Gastrocnemius medialis (tissue), 4 donors: ENCODE data around the gene COL28A1.

Source experiments
- CTCF ChIP-seq, 5 experiments: fragments of 450-650 bp in 3 of 5; fragments of 200-600 bp in 2 of 5; sonication (generic) in 2 of 5; IDR thresholded peaks in 4 of 5; conservative IDR thresholded peaks in 1 of 5; 1 replicate in 4 of 5; 2 replicates in 1 of 5; pipeline ENCODE4 v1.5.1; 2016 to 2019; ENCODE audit warnings: antibody characterized with exemption in 5 of 5, mild to moderate bottlenecking in 3 of 5, moderate library complexity in 3 of 5
- POLR2A ChIP-seq, 2 donors: fragments of 450-650 bp; IDR thresholded peaks; one replicate each; pipeline ENCODE4 v1.6.1; 2017; ENCODE audit warnings: antibody characterized with exemption in 2 of 2, mild to moderate bottlenecking in 2 of 2, moderate library complexity in 2 of 2

DNA sequence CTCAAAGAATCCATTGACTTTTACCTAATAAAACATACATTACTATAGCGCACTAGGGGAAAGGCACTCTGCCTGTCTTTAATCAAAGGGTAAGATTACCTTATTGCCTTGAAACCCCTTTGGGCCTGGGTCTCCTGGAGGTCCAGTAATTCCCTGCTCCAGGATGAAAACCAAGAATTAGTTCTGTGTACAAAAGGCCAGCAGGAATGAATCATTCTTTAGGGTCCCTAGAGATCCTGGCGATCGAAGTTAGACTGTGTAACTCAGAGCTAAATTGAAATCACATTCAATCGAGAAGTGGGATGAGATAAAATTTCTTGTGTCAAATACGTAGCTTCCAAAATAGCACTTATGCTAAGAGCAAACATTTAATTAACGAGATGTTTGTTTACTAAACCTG lies 29.8 kb downstream of the COL28A1 start:
- TF ChIP-seq CTCF (IDR thresholded peaks at IDR 0.05 in 4 of 5, conservative IDR thresholded peaks at IDR 0.05 in 1 of 5) (no peak), POLR2A (IDR thresholded peaks at IDR 0.05) (no peak)
